OCI-LY7 (cell line): ENCODE results near the gene DDX39A.

Source experiments
- EZH2phosphoT487 ChIP-seq: fragments of 200-600 bp; sonication (generic); IDR thresholded peaks from 2 replicates; pipeline ENCODE4 v1.6.1; 2018; ENCODE audit warnings: low read depth, borderline replicate concordance, mild to moderate bottlenecking, mixed run types, antibody characterized with exemption, low read length, moderate library complexity, mixed read lengths
- TF ChIP-seq, protein P1 (sequence below): fragments of 200-600 bp; sonication (generic); conservative IDR thresholded peaks from 2 replicates; pipeline ENCODE4 v1.5.1; 2014; ENCODE audit warnings: mild to moderate bottlenecking, antibody characterized with exemption, low read length, moderate library complexity, mixed read lengths

DNA sequence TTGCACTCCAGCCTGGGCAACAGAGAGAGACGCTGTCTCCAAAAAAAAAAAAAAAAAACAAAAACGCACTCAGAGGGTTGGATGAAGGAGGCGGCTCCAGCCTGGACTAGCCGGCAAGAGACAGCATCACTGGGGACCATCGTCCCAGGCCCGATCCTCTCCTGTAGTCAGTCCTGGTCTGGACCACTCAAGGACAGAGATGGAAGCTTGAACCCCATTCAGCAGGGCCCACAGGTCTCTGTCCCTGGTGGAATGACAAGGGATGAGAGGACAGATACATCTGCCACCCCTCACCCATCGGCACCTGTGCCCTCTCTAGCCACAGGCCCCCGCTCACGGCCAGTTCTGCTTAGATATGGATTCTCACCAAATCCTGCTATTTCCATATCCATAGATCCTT lies 23.9 kb downstream of the DDX39A start:
- TF ChIP-seq, protein P1, sequence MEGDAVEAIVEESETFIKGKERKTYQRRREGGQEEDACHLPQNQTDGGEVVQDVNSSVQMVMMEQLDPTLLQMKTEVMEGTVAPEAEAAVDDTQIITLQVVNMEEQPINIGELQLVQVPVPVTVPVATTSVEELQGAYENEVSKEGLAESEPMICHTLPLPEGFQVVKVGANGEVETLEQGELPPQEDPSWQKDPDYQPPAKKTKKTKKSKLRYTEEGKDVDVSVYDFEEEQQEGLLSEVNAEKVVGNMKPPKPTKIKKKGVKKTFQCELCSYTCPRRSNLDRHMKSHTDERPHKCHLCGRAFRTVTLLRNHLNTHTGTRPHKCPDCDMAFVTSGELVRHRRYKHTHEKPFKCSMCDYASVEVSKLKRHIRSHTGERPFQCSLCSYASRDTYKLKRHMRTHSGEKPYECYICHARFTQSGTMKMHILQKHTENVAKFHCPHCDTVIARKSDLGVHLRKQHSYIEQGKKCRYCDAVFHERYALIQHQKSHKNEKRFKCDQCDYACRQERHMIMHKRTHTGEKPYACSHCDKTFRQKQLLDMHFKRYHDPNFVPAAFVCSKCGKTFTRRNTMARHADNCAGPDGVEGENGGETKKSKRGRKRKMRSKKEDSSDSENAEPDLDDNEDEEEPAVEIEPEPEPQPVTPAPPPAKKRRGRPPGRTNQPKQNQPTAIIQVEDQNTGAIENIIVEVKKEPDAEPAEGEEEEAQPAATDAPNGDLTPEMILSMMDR: no peak
- no peak for TF ChIP-seq EZH2phosphoT487
